HG02610 (cell line): ENCODE results near the gene COX4I2.
"Not testable (repeated sequence)": the region's sequence is repeated elsewhere in the genome, so short reads cannot be mapped to it uniquely, and the experiment has no call there.

Experiments used
- ATAC-seq: cut with Tn5 transposase; IDR thresholded peaks from one replicate; pipeline ENCODE4 v1.9.1; 2021; ENCODE audit warnings: mild to moderate bottlenecking, moderate library complexity; ENCODE audit not compliant: unreplicated experiment

The COX4I2 gene

DNA sequence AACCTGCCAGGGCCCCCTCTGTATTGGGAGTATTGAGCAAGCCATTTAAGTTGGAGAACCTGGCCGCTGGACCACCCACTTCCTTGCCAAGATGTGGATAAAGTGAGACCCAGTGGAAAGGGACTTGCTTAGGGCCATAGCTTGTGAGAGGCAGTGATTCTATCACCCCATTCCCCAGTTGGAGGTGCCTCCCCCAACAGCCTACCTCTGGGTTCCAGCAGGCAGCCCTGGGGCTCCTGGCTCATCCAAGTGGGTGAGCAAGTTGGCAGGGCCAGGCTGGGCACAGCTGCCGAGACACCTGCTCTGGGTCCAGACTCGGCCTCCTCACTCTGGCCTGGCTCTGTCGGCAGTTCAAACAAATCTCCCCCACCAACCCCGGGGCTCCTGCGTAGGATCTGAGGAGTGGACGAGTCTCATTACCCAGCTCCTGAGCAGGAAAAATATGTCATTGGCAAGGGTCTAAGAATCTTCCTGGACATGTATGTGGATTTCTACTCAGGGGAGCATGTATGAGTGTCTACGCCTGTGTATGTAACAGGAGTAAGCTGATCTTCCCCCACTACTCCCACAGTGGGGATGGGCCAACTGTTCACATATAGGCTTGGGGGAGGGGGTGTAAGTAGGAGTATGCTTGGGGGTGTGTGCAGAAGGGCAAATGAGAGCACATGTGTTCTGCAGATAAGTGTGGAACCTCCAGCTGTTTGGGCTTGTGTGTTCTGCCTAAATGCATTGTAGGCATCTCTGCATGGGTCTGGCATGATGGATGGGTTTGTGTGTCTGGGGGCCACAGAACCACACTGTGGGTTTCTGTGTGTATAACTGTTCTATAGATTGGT lies 30.7 kb upstream of the COX4I2 start:
- no peak for ATAC-seq

DNA sequence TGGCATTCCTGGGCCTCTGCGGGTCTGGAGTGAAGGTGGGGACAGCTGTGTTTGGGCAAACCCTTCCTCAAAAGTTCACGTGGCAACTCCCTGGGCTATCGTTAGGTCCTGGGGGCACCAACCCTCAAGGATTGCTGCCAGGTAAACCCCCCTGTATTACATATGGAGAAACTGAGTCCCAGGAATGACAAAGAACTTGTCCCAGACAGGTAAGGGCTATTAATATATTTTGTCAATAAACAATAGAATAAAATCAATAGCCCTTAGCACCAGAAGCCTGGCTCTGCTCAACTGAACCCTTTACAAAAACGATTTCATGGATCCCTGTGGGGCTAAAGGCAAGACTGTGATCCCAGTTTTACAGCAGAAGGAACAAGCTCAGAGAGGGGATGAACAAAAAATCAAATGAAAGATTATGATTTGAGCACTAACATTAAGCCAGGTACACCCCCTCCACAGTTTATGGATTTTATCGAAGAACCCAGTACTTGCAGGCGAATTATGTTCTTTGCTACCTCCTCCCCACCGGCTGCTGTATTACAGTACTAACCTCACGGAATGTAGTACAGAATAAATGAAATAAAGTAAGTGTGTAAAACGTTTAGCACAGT lies 30.0 kb upstream of the COX4I2 start:
- no peak for ATAC-seq

DNA sequence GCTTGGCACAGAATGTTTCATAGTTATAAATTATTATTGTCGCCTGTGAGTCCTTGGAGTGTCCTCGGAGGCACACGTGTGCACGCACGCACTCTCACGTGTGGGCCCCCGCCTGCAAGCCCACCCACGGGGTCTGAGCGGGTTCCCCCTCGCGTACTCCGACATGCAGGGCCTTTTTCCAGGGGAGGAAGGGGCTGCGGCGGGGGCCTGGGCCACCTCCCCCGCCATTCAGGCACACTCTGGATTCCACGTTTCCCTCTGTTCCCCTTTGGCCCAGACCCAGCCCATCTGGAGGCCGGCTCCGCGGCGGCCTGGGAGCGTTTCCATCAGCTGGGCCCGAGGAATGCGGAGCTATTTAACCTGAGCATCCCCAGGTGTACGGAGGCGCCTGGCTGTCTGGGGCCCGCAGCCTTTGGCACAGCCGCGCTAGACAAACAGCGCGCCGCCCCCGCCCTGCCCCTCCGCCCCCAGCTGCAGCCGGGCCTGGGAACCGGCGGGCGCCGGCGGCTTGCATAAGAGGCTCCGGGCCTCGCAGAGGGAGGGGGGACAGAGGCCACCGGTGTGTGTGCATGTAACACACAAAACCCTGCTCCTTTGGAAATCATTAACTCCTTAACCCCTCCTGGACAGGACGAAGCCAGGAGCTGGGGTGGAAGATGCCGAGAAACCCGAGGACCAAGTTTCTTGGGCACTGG lies 29.3 kb upstream of the COX4I2 start:
- ATAC-seq, result no peak

DNA sequence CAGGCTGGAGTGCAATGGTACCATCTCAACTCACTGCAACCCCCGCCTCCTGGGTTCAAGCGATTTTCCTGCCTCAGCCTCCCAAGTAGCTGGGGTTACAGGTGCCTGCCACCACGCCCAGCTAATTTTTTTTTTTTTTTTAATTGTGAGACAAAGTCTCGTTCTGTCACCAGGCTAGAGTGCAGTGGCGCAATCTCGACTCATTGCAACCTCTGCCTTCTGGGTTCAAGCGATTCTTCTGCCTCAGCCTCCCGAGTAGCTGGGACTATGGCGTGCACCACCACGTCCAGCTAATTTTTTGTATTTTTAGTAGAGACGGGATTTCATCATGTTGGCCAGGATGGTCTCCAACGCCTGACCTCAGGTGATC lies 25.5 kb upstream of the COX4I2 start:
- ATAC-seq, result not testable (repeated sequence)

DNA sequence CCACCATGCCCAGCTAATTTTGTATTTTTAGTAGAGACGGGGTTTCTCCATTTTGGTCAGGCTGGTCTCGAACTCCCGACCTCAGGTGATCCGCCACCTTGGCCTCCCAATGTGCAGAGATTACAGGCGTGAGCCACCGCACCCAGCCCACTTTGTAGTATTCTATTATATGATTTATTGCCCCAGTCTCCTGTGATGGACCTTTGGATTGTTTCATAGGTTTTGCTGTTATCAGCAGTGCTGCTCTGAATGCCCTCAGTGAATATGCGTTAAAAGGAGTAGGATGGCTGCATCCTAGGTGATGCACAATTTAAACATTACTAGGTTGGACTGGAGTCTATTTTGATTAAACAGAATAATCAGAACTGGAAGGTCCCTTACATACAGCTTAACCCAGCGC lies 22.3 kb upstream of the COX4I2 start:
- no peak for ATAC-seq

DNA sequence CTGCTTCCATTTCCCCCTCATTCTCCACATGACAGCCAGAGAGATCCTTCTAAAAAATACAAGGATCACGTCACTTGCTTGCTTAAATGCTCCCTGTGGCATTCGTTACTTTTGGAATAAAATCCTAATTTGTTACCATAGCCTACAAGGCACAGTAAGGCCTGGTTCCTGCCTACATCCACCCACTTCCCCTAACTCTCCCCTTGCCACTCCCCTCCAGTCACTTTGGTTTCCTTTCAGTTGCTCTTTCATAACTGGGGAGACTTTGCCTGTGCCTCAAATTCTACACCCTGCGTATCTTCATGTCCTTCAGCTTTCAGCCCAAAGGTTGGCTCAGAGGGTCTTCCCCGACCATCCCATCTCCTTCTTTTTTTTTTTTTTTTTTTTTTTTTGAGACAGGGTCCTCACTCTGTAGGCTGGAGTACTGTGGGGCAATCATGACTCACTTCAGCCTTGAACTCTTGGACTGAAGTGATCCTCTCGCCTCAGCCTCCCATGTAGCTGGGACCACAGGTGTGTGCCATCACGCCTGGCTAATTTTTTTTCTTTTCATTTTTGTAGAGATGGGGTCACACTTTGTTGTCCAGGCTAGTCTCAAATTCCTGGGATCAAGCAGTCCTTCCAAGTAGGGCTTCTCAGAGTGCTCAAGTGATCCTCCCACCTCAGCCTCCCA lies 20.1 kb upstream of the COX4I2 start:
- peak; percentile 38 for ATAC-seq

DNA sequence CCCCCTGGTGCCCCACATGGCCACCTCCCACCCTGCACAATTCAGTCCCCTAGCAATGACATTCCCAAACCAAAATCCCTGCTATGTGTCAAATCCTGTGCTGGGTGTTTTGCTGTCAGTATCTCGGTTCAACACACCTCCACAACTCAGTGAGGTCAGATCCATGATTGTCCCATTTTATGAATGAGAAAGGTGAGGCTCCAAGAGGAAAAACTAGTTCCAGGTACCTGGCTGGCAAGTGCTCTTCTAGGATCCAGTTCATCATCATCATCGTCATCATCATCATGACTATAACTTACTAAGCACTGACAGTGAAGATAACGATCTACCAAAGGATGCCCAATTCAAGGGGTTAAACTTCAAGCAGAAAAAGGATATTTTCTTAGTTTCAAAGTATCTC lies 17.5 kb upstream of the COX4I2 start:
- ATAC-seq, result no peak

- not testable (repeated sequence) for ATAC-seq
Measured at GRCh38 chr20:31623123-31623505, 14.6 kb upstream of the COX4I2 start.

GRCh38 chr20:31626534-31626933 lies 11.2 kb upstream of the COX4I2 start:
- ATAC-seq, result not testable (repeated sequence)

- ATAC-seq, result not testable (repeated sequence)
Measured at GRCh38 chr20:31628057-31628456, 9.7 kb upstream of the COX4I2 start.

GRCh38 chr20:31630187-31630790 lies 7.4 kb upstream of the COX4I2 start:
- ATAC-seq, result no peak

DNA sequence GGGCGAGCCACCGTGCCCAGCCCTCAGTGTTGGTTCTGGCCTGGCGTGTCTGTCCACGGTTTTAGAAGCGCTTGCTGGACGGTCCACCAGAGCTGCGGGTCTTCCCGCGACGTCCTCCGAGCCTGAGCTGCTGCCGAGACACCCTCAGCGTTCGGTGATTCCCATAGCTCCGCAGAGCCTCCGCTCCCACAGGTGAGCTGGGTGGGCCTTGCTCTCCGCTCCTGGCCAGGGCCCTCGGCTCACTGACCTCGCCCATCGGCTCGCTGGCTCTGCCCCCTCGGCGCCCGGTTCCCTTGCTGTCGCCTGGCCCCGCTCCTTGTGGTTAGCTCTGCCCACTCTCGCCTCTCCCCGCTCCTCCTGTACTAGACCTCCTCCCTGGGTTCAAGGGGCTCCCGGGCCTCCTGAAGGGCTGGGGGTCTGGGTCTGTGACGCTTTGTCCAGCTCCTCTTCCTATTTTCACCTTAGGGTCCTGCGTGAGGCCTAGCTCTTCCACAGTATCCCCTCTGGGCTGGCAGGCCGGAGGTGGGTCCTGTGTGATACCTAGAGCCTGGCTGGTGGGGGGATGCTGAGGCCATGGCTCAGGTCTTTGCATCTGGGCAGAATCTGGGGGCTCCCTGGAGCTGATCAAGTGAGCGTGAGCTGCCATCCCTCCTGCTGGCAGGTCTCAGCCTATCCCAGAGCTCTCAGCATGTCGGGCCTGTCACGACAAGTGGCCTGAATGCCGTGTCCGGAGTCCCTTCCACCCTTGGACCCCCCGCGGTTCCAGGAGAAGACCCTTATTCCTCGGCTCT lies 5.0 kb upstream of the COX4I2 start:
- ATAC-seq, result no peak

DNA sequence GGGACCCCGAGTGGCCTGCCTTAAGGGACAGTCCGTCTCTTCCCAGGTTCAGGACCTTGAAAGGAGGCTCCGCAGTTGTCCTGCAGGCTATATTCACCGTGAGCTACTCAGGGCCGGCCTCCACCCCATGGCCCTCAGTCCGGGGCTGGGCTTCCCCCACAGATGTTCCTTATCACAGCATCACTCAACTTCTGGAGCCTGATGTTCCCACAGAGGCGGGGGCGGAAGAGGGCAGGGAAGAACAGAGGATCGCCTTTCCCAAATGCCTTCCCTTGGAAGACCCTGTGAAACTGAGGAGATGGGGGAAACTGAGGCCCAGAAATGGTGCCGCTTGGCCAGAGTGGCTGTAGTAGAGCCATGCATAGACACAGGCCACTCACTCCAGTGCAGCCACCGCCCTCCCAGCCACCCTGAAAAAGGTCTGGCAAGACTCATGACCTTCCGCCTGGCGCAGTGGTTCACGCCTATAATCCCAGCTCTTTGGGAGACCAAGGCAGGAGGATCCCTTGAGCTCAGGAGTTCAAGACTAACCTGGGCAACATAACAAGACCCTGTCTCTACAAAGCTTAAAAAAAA lies 4.3 kb upstream of the COX4I2 start:
- no peak for ATAC-seq

GRCh38 chr20:31638317-31638716 lies 605 bp downstream of the COX4I2 start:
- ATAC-seq, result no peak

- ATAC-seq, result no peak
Measured at GRCh38 chr20:31638816-31639215, 1.1 kb downstream of the COX4I2 start.

GRCh38 chr20:31640259-31640658 lies 2.5 kb downstream of the COX4I2 start:
- ATAC-seq, result no peak

GRCh38 chr20:31641391-31641790 lies 3.7 kb downstream of the COX4I2 start:
- ATAC-seq, result no peak

- no peak for ATAC-seq
Measured at GRCh38 chr20:31642837-31643236, 5.1 kb downstream of the COX4I2 start.

GRCh38 chr20:31643522-31643921 lies 5.8 kb downstream of the COX4I2 start:
- no peak for ATAC-seq

GRCh38 chr20:31644701-31645100 lies 7.0 kb downstream of the COX4I2 start:
- no peak for ATAC-seq
